Left ventricle myocardium superior (tissue), 1 donor: ENCODE data around the gene ACTL7B. TPM values are rescaled to one million over a fixed set of nuclear protein-coding genes. Genes with fewer than 3 reads are reported as not detected.
A peak's percentile ranks its signal among the peaks of the same experiment; 100 is the strongest.

Experiments used
- ATAC-seq: fragments of 200-7000 bp; cut with Tn5 transposase; one replicate; pipeline ENCODE4 v1.9.1; 2020; ENCODE audit warnings: mild to moderate bottlenecking, moderate library complexity
- DNase-seq: peaks from one replicate; pipeline ENCODE4 v3.0.0-alpha.2; 2020
- intact Hi-C: fragments of 100-400 bp; cut with micrococcal nuclease; formaldehyde crosslinking; loops from one replicate; pipeline ENCODE4 v1.11.0; 2022
- total RNA-seq: library from RNA; stranded (reverse); fragmentation: NEBNext Ultra II Directional; extraction: Animal tissue kit (Norgen Biotek cat#: 25700); gene quantifications from one replicate; pipeline ENCODE4 v1.2.1, GENCODE V29; 2021
- donor health status: DM: no; HTN: yes; CAD: no; lungs with severe emphysema.

Gene ACTL7B
- total RNA-seq, 1 donor from 2014 or later, result not detected

- intact Hi-C loops, result no loop called here
- DNase-seq (no peak), ATAC-seq (no peak)
Observed at GRCh38 chr9:108876425-108876824, 20.6 kb upstream of the ACTL7B start.

GRCh38 chr9:108874058-108874788 lies 18.4 kb upstream of the ACTL7B start:
- intact Hi-C loops, result no loop called here
- ATAC-seq (no peak), DNase-seq (no peak)

GRCh38 chr9:108869092-108869725 lies 13.4 kb upstream of the ACTL7B start:
- ATAC-seq, result no peak
- no peak for DNase-seq
- intact Hi-C loops, result no loop called here

- intact Hi-C loops, result no loop called here
- no peak for ATAC-seq
- no peak for DNase-seq
Observed at GRCh38 chr9:108867829-108868228, 12.0 kb upstream of the ACTL7B start.

- intact Hi-C loops, result no loop called here
- no peak for ATAC-seq
- no peak for DNase-seq
Observed at GRCh38 chr9:108867116-108867515, 11.3 kb upstream of the ACTL7B start.

GRCh38 chr9:108866001-108866420 lies 10.2 kb upstream of the ACTL7B start:
- DNase-seq, result no peak
- intact Hi-C loops, result no loop called here
- peak; percentile 82 for ATAC-seq

GRCh38 chr9:108865037-108865436 lies 9.3 kb upstream of the ACTL7B start:
- ATAC-seq, result peak; percentile 44
- DNase-seq, result no peak
- intact Hi-C loops, result no loop called here

GRCh38 chr9:108864446-108864845 lies 8.7 kb upstream of the ACTL7B start:
- DNase-seq (no peak), ATAC-seq (no peak)
- intact Hi-C loops, result no loop called here

GRCh38 chr9:108863891-108864290 lies 8.1 kb upstream of the ACTL7B start:
- ATAC-seq (no peak), DNase-seq (no peak)
- intact Hi-C loops, result no loop called here

- intact Hi-C loops, result no loop called here
- ATAC-seq, result no peak
- no peak for DNase-seq
Observed at GRCh38 chr9:108861997-108862396, 6.2 kb upstream of the ACTL7B start, which contains the start of gene ACTL7A. Gene ACTL7A (plus strand): TSS chr9:108862266. CDS start chr9:108862323, 57 bp downstream.

GRCh38 chr9:108861464-108861863 lies 5.7 kb upstream of the ACTL7B start:
- ATAC-seq, result no peak
- intact Hi-C loops, result no loop called here
- DNase-seq, result no peak

GRCh38 chr9:108860764-108861163 lies 5.0 kb upstream of the ACTL7B start:
- intact Hi-C loops, result no loop called here
- no peak for DNase-seq
- ATAC-seq, result no peak

- intact Hi-C loops, result no loop called here
- no peak for DNase-seq
- no peak for ATAC-seq
Observed at GRCh38 chr9:108860354-108860753, 4.6 kb upstream of the ACTL7B start.

GRCh38 chr9:108859459-108860114 lies 3.8 kb upstream of the ACTL7B start:
- DNase-seq (no peak), ATAC-seq (no peak)
- intact Hi-C loops, result no loop called here

- ATAC-seq, result no peak
- no peak for DNase-seq
- intact Hi-C loops, result no loop called here
Observed at GRCh38 chr9:108857572-108857971, 1.8 kb upstream of the ACTL7B start.

GRCh38 chr9:108855529-108855886 lies 278 bp downstream of the ACTL7B start:
- ATAC-seq (no peak), DNase-seq (no peak)
- intact Hi-C loops, result no loop called here

- peak; percentile 27 for ATAC-seq
- intact Hi-C loops, result no loop called here
- peak; percentile 44 for DNase-seq
Observed at GRCh38 chr9:108854641-108855528, 901 bp downstream of the ACTL7B start.

- intact Hi-C loops, result no loop called here
- DNase-seq (no peak), ATAC-seq (no peak)
Observed at GRCh38 chr9:108854094-108854493, 1.7 kb downstream of the ACTL7B start.

- intact Hi-C loops, result no loop called here
- no peak for ATAC-seq
- DNase-seq, result no peak
Observed at GRCh38 chr9:108852079-108852478, 3.7 kb downstream of the ACTL7B start.

GRCh38 chr9:108851138-108851537 lies 4.6 kb downstream of the ACTL7B start:
- ATAC-seq (no peak), DNase-seq (no peak)
- intact Hi-C loops, result no loop called here
